ENCODE results near the gene ALX3. TPM values are rescaled to one million over a fixed set of nuclear protein-coding genes. Genes with fewer than 3 reads are reported as not detected.

ALX3 gene
- total RNA-seq, 1 donor from 2014 or later, result not detected

Other genes with a start within 250 kb of the ALX3 start
- gene CSF1, start 159.8 kb downstream of the ALX3 start, total RNA-seq, result 190 and 193 TPM in 2 replicates
- 67.1 and 75.3 TPM in 2 replicates for gene AHCYL1, start 85.9 kb downstream of the ALX3 start, total RNA-seq
- 41.0 and 43.8 TPM in 2 replicates for gene STRIP1, start 36.0 kb downstream of the ALX3 start, total RNA-seq
- not detected in 2 replicates for gene UBL4B, start 41.8 kb upstream of the ALX3 start, total RNA-seq
- 0.05 TPM in 1 of 2 replicates, not detected in the other for gene SLC6A17, start 79.8 kb upstream of the ALX3 start, total RNA-seq
- 19.5 and 20.0 TPM in 2 replicates for gene KCNC4, start 139.6 kb upstream of the ALX3 start, total RNA-seq